Tongue (tissue), 2 donors: ENCODE data around the gene RTN4RL2. TPM values are rescaled to one million over a fixed set of nuclear protein-coding genes. Genes with fewer than 3 reads are reported as not detected.

ENCODE experiments used
- small RNA-seq: library from RNA; depleted of rRNA; stranded (forward); fragments of <200 nt; gene quantifications from one replicate; pipeline ENCODE3, GENCODE V24; 2014; ENCODE audit warnings: low replicate concordance
- total RNA-seq: library from RNA; depleted of rRNA; stranded (reverse); fragments of >200 nt; gene quantifications from one replicate; pipeline ENCODE4 v1.2.3, GENCODE V29; 2014

RTN4RL2 gene
- total RNA-seq, 1 donor from 2014 or later, result 0.21 TPM

Small RNA genes within 50 kb of the gene (small RNA-seq; reads per million reads assigned to genes)
- not detected for gene RNA5SP341

Other genes starting within 250 kb of the RTN4RL2 start
- 88.2 TPM for gene APLNR, start 223.3 kb upstream of the RTN4RL2 start, total RNA-seq
- 112 TPM for gene TNKS1BP1, start 135.6 kb upstream of the RTN4RL2 start, total RNA-seq
- gene SSRP1, start 124.6 kb upstream of the RTN4RL2 start, total RNA-seq, result 66.2 TPM
- not detected for gene P2RX3, start 122.2 kb upstream of the RTN4RL2 start, total RNA-seq
- gene PRG3, start 79.4 kb upstream of the RTN4RL2 start, total RNA-seq, result 0.41 TPM
- gene PRG2, start 69.9 kb upstream of the RTN4RL2 start, total RNA-seq, result not detected
- 49.4 TPM for gene SLC43A3, start 33.4 kb upstream of the RTN4RL2 start, total RNA-seq
- 9.1 TPM for gene SLC43A1, start 55.2 kb downstream of the RTN4RL2 start, total RNA-seq
- gene TIMM10, start 70.2 kb downstream of the RTN4RL2 start, total RNA-seq, result 16.8 TPM
- 107 TPM for gene SMTNL1, start 77.1 kb downstream of the RTN4RL2 start, total RNA-seq
- 12.9 TPM for gene UBE2L6, start 107.1 kb downstream of the RTN4RL2 start, total RNA-seq
- gene SERPING1, start 137.2 kb downstream of the RTN4RL2 start, total RNA-seq, result 20.8 TPM
- 1.1 TPM for gene YPEL4, start 189.4 kb downstream of the RTN4RL2 start, total RNA-seq
- gene CLP1, start 197.2 kb downstream of the RTN4RL2 start, total RNA-seq, result 14.3 TPM
- 29.7 TPM for gene ZDHHC5, start 207.6 kb downstream of the RTN4RL2 start, total RNA-seq